HepG2 (cell line): ENCODE results near the gene RAB22A. TPM values are rescaled to one million over a fixed set of nuclear protein-coding genes. Genes with fewer than 3 reads are reported as not detected.

Source experiments
- ATF7-NPFF ChIP-seq: sonication (generic); formaldehyde crosslinking; IDR thresholded peaks from 2 replicates; pipeline ENCODE4 v1.8.1; 2023; ENCODE audit warnings: mild to moderate bottlenecking, low read depth, missing genetic modification reagents, moderate library complexity
- CCDC6 ChIP-seq: sonication (generic); formaldehyde crosslinking; IDR thresholded peaks from 2 replicates; pipeline ENCODE4 v1.8.1; 2022; ENCODE audit warnings: mild to moderate bottlenecking, missing genetic modification reagents, moderate library complexity
- E2F1 ChIP-seq: sonication (generic); formaldehyde crosslinking; IDR thresholded peaks from 2 replicates; pipeline ENCODE4 v1.5.0; 2020; ENCODE audit warnings: missing genetic modification reagents
- HNRNPK ChIP-seq: fragments of 200-400 bp; formaldehyde crosslinking; IDR thresholded peaks from 2 replicates; pipeline ENCODE4 v1.6.1; 2018; ENCODE audit warnings: low read length, low read depth, moderate library complexity, mild to moderate bottlenecking; ENCODE audit not compliant: poor library complexity, severe bottlenecking
- NPAS2 ChIP-seq: sonication (generic); formaldehyde crosslinking; IDR thresholded peaks from 2 replicates; pipeline ENCODE4 v1.8.0; 2022; ENCODE audit warnings: mild to moderate bottlenecking, missing genetic modification reagents, borderline replicate concordance
- PHF8 ChIP-seq: sonication (generic); formaldehyde crosslinking; IDR thresholded peaks from 2 replicates; pipeline ENCODE4 v1.5.0; 2020; ENCODE audit warnings: missing genetic modification reagents
- RFX1 ChIP-seq: fragments of 450-650 bp; IDR thresholded peaks from 2 replicates; pipeline ENCODE4 v1.6.1; 2017
- ZBTB40 ChIP-seq, 2 experiments: fragments of 450-650 bp in 1 of 2; sonication (generic) in 1 of 2; formaldehyde crosslinking in 1 of 2; IDR thresholded peaks; 2 replicates each; pipeline versions ENCODE4 v1.6.1 to v1.8.0; 2016 to 2022; ENCODE audit warnings: antibody characterized with exemption in 1 of 2, mild to moderate bottlenecking in 1 of 2, missing genetic modification reagents in 1 of 2
- ZBTB8A ChIP-seq: sonication (generic); formaldehyde crosslinking; IDR thresholded peaks from 2 replicates; pipeline ENCODE4 v1.4.0; 2020; ENCODE audit warnings: mild to moderate bottlenecking, low read depth, missing genetic modification reagents, borderline replicate concordance
- ZFP36 ChIP-seq: fragments of 150-350 bp; IDR thresholded peaks from 2 replicates; pipeline ENCODE4 v1.6.1; 2018; ENCODE audit warnings: borderline replicate concordance, low read length, low read depth; ENCODE audit not compliant: partially characterized antibody
- ZNF768 ChIP-seq: sonication (generic); formaldehyde crosslinking; IDR thresholded peaks from 2 replicates; pipeline ENCODE4 v1.4.0; 2020; ENCODE audit warnings: missing genetic modification reagents
- ZNF839 ChIP-seq: sonication (generic); formaldehyde crosslinking; IDR thresholded peaks from 2 replicates; pipeline ENCODE4 v1.4.0; 2020; ENCODE audit warnings: missing genetic modification reagents, mild to moderate bottlenecking, borderline replicate concordance
- ZSCAN29 ChIP-seq: sonication (generic); formaldehyde crosslinking; conservative IDR thresholded peaks from 2 replicates; pipeline ENCODE4 v1.4.0; 2020; ENCODE audit warnings: mild to moderate bottlenecking, missing genetic modification reagents
- polyA plus RNA-seq, 8 experiments: library from polyadenylated mRNA; depleted of rRNA in 3 of 8; stranded (reverse) in 7 of 8; unstranded in 1 of 8; fragments of >200 nt; fragmentation: Illumina TruSeq in 4 of 8; extraction: Trizol in 4 of 8; gene quantifications; 2 replicates each; pipeline versions ENCODE4 v1.2.1 to v1.2.3, GENCODE V29; 2011 to 2016; ENCODE audit warnings: low read depth in 4 of 8, missing spikeins in 1 of 8, mixed read lengths in 1 of 8; ENCODE audit not compliant: insufficient read depth in 1 of 8
- total RNA-seq, 5 experiments: library from RNA; depleted of rRNA; stranded (reverse); fragments of >200 nt; fragmentation: Illumina TruSeq; extraction: Trizol; gene quantifications; 2 replicates each; pipeline ENCODE4 v1.2.3, GENCODE V29; 2016; ENCODE audit warnings: low read depth in 1 of 5
- TF ChIP-seq, protein P1 (sequence below): sonication (generic); formaldehyde crosslinking; IDR thresholded peaks from 2 replicates; pipeline ENCODE4 v1.4.0; 2020; ENCODE audit warnings: mild to moderate bottlenecking, low read depth, missing genetic modification reagents
- TF ChIP-seq, protein P2 (sequence below): conservative IDR thresholded peaks from 2 replicates; pipeline ENCODE4 v1.6.1; 2018; ENCODE audit warnings: missing genetic modification reagents

RAB22A gene
- total and polyA plus RNA-seq, 2 of the 13 experiments (the other 11 are each of a cell fraction or from before 2014, with no cell fraction given): 10.7 to 11.2 TPM

GRCh38 chr20:58309591-58310290 is at the start of gene RAB22A (continued):
- TF ChIP-seq ZBTB40 (IDR thresholded peaks at IDR 0.05): no peak
- TF ChIP-seq ZBTB40 (CRISPR knock-in tag; IDR thresholded peaks at IDR 0.05): no peak
- TF ChIP-seq, protein P1, sequence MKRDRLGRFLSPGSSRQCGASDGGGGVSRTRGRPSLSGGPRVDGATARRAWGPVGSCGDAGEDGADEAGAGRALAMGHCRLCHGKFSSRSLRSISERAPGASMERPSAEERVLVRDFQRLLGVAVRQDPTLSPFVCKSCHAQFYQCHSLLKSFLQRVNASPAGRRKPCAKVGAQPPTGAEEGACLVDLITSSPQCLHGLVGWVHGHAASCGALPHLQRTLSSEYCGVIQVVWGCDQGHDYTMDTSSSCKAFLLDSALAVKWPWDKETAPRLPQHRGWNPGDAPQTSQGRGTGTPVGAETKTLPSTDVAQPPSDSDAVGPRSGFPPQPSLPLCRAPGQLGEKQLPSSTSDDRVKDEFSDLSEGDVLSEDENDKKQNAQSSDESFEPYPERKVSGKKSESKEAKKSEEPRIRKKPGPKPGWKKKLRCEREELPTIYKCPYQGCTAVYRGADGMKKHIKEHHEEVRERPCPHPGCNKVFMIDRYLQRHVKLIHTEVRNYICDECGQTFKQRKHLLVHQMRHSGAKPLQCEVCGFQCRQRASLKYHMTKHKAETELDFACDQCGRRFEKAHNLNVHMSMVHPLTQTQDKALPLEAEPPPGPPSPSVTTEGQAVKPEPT (CRISPR knock-in tag): no peak
- peak; percentile 99 for TF ChIP-seq HNRNPK
- no peak for TF ChIP-seq RFX1
- no peak for TF ChIP-seq ZFP36
- TF ChIP-seq, protein P2, sequence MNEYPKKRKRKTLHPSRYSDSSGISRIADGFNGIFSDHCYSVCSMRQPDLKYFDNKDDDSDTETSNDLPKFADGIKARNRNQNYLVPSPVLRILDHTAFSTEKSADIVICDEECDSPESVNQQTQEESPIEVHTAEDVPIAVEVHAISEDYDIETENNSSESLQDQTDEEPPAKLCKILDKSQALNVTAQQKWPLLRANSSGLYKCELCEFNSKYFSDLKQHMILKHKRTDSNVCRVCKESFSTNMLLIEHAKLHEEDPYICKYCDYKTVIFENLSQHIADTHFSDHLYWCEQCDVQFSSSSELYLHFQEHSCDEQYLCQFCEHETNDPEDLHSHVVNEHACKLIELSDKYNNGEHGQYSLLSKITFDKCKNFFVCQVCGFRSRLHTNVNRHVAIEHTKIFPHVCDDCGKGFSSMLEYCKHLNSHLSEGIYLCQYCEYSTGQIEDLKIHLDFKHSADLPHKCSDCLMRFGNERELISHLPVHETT (CRISPR knock-in tag): peak; percentile 46; the same call in 1 of the 2 replicates
- no peak for TF ChIP-seq E2F1 (CRISPR knock-in tag)
- peak; percentile 89 for TF ChIP-seq ATF7-NPFF (CRISPR knock-in tag)
- TF ChIP-seq ZBTB8A: no peak
- TF ChIP-seq ZNF768 (CRISPR knock-in tag): peak; percentile 23; the same call in 1 of the 2 replicates
- peak; percentile 70 for TF ChIP-seq PHF8 (CRISPR knock-in tag)
- no peak for TF ChIP-seq NPAS2 (CRISPR knock-in tag)
- TF ChIP-seq ZSCAN29: no peak
- TF ChIP-seq CCDC6: no peak
- no peak for TF ChIP-seq ZNF839 (CRISPR knock-in tag)
